NCI-H2107 treated with DMSO at 0.1 percent for 48 hours (cell line): ENCODE data around the gene TRPM3.
"Not testable (repeated sequence)": the region's sequence is repeated elsewhere in the genome, so short reads cannot be mapped to it uniquely, and the experiment has no call there.

Source experiments
- DNase-seq: peaks from one replicate; lab custom pipeline; 2025; ENCODE audit not compliant: unreplicated experiment; lab: John Stamatoyannopoulos, UW

Gene TRPM3

GRCh38 chr9:71001780-71002386, 119.5 kb downstream of the TRPM3 start:
- peak; percentile 1 for DNase-seq

GRCh38 chr9:70998962-70999361, 122.5 kb downstream of the TRPM3 start:
- no peak for DNase-seq

GRCh38 chr9:70995511-70995910, 125.9 kb downstream of the TRPM3 start:
- DNase-seq = no peak

- DNase-seq = no peak
Measured at GRCh38 chr9:70994582-70994981, 126.8 kb downstream of the TRPM3 start.

- no peak for DNase-seq
Measured at GRCh38 chr9:70988551-70988950, 132.9 kb downstream of the TRPM3 start.

GRCh38 chr9:70987986-70988385, 133.4 kb downstream of the TRPM3 start:
- DNase-seq = no peak

- DNase-seq = no peak
Measured at GRCh38 chr9:70986984-70987383, 134.4 kb downstream of the TRPM3 start.

GRCh38 chr9:70983723-70984295, 137.6 kb downstream of the TRPM3 start:
- no peak for DNase-seq

GRCh38 chr9:70981312-70981711, 140.1 kb downstream of the TRPM3 start:
- DNase-seq = no peak

GRCh38 chr9:70979966-70980365, 141.5 kb downstream of the TRPM3 start:
- no peak for DNase-seq

- no peak for DNase-seq
Measured at GRCh38 chr9:70978085-70978484, 143.3 kb downstream of the TRPM3 start.

- DNase-seq = no peak
Measured at GRCh38 chr9:70975821-70976220, 145.6 kb downstream of the TRPM3 start.

GRCh38 chr9:70971723-70972122, 149.7 kb downstream of the TRPM3 start:
- no peak for DNase-seq

GRCh38 chr9:70966380-70966779, 155.0 kb downstream of the TRPM3 start:
- DNase-seq = not testable (repeated sequence)

- DNase-seq = no peak
Measured at GRCh38 chr9:70964861-70965260, 156.6 kb downstream of the TRPM3 start.

- no peak for DNase-seq
Measured at GRCh38 chr9:70963554-70963953, 157.9 kb downstream of the TRPM3 start.

- no peak for DNase-seq
Measured at GRCh38 chr9:70962761-70963440, 158.5 kb downstream of the TRPM3 start.

GRCh38 chr9:70959366-70959765, 162.1 kb downstream of the TRPM3 start:
- DNase-seq = no peak

- no peak for DNase-seq
Measured at GRCh38 chr9:70954596-70955143, 166.8 kb downstream of the TRPM3 start.

- DNase-seq = no peak
Measured at GRCh38 chr9:70954126-70954525, 167.3 kb downstream of the TRPM3 start.

GRCh38 chr9:70951749-70952727, 169.4 kb downstream of the TRPM3 start:
- no peak for DNase-seq
